Uterus (tissue), 4 donors: ENCODE measurements around the gene KCNF1. TPM values are rescaled to one million over a fixed set of nuclear protein-coding genes. Genes with fewer than 3 reads are reported as not detected.

ENCODE experiments used
- DNase-seq, 2 donors: peaks; one replicate each; pipeline ENCODE4 v3.0.0-alpha.2; 2019 to 2020
- H3K27ac ChIP-seq, 2 donors: fragments of 200-600 bp; sonication (generic); 1 replicate in 1 of 2; 2 replicates in 1 of 2; pipeline ENCODE4 v1.5.1; 2016 to 2018
- H3K27me3 ChIP-seq, 2 donors: fragments of 200-600 bp; sonication (generic); one replicate each; pipeline ENCODE4 v1.5.1; 2018 to 2019; ENCODE audit warnings: control low read depth in 1 of 2
- H3K36me3 ChIP-seq, 2 donors: fragments of 200-600 bp; sonication (generic); one replicate each; pipeline ENCODE4 v1.5.1; 2019; ENCODE audit warnings: control low read depth in 1 of 2
- H3K4me1 ChIP-seq, 2 donors: fragments of 200-600 bp; sonication (generic); one replicate each; pipeline ENCODE4 v1.5.1; 2018 to 2019; ENCODE audit warnings: control low read depth in 1 of 2
- H3K4me3 ChIP-seq, 2 donors: fragments of 200-600 bp; sonication (generic); 1 replicate in 1 of 2; 2 replicates in 1 of 2; pipeline ENCODE4 v1.5.1; 2018 to 2019; ENCODE audit warnings: mild to moderate bottlenecking in 1 of 2
- H3K9me3 ChIP-seq, 2 donors: fragments of 200-600 bp; sonication (generic); one replicate each; pipeline ENCODE4 v1.5.1; 2019; ENCODE audit warnings: control low read depth in 1 of 2
- CTCF ChIP-seq, 4 experiments: fragments of 200-600 bp in 2 of 4; fragments of 450-650 bp in 2 of 4; sonication (generic) in 2 of 4; IDR thresholded peaks; one replicate each; pipeline ENCODE4 v1.5.1; 2016 to 2019; ENCODE audit warnings: antibody characterized with exemption in 4 of 4, mild to moderate bottlenecking in 2 of 4, moderate library complexity in 1 of 4
- POLR2A ChIP-seq, 2 donors: fragments of 450-650 bp; IDR thresholded peaks; one replicate each; pipeline ENCODE4 v1.6.1; 2016; ENCODE audit warnings: antibody characterized with exemption in 2 of 2, mild to moderate bottlenecking in 1 of 2, moderate library complexity in 1 of 2
- intact Hi-C: fragments of 100-400 bp; cut with DNase I; formaldehyde crosslinking; loops from one replicate; pipeline ENCODE4 v1.15.1; 2023; ENCODE audit warnings: low total_unique reads
- total RNA-seq, 4 donors: library from RNA; depleted of rRNA in 3 of 4; stranded (reverse); fragments of >200 nt in 3 of 4; gene quantifications; one replicate each; pipeline versions ENCODE4 v1.1.0 to v1.2.4, GENCODE V29; 2014 to 2023
- donor health status: DM: yes; HTN: yes; CAD: no.

KCNF1 gene
- total RNA-seq, 4 donors from 2014 or later = 0.21 TPM; not detected in 3

- no peak for DNase-seq
- Histone ChIP-seq H3K4me3 (no peak overlapping the region), H3K36me3 (no peaks in the 10 kb centered on the region), H3K4me1 (no peaks in the 10 kb centered on the region), H3K27me3 (no peaks in the 10 kb centered on the region), H3K27ac (no peak overlapping the region), H3K9me3 (no peaks in the 10 kb centered on the region)
- intact Hi-C loops = no loop called here
- TF ChIP-seq POLR2A (IDR thresholded peaks at IDR 0.05) (no peak), CTCF (IDR thresholded peaks at IDR 0.05) (no peak)
These were observed 24.5 kb downstream of the KCNF1 start for GRCh38 chr2:10935953-10936942.

DNA sequence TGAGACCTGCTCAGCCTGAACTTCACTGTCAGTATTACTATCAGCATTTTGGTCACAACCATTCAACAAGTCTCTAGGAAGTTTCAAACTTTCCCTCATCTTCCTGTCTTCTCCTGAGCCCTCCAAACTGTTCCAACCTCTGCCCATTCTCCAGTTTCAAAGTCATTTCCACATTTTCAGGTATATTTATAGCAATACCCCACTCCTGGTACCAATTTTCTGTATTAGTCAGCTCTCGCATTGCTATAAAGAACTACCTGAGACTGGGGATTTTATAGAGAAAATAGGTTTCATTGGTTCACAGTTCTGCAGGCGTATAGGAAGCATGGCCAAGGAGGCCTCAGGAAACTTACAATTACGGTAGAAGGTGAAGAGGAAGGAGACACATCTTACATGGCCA is 27.3 kb downstream of the KCNF1 start:
- Histone ChIP-seq H3K4me3 (no peak overlapping the region), H3K9me3 (no peaks in the 10 kb centered on the region), H3K36me3 (no peaks in the 10 kb centered on the region), H3K4me1 (no peaks in the 10 kb centered on the region), H3K27ac (no peak overlapping the region), H3K27me3 (no peaks in the 10 kb centered on the region)
- intact Hi-C loops = no loop called here
- TF ChIP-seq CTCF (IDR thresholded peaks at IDR 0.05) = no peak
- TF ChIP-seq POLR2A (IDR thresholded peaks at IDR 0.05) = no peak
- no peak for DNase-seq

DNA sequence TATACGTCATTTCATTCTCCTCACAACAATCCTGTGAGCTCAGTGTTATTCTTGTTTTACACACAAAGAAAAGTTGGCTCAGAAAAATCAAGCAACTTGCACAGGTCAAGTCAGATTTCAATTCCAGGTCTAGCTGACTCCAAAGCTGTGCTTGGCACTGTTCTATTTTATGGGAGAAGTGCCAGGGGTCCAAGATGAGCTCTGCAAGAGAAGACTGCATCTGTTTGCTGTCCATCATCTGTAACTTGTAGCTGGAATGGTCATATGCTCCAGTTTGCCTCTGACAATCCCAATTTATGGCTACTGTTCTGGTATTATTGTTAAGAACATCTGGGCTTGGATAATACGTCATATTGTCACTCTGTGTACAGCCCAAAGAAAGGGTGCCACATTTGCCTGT is 28.9 kb downstream of the KCNF1 start:
- no peaks in the 10 kb centered on the region for H3K36me3 ChIP-seq
- H3K27ac ChIP-seq = no peak overlapping the region
- TF ChIP-seq POLR2A (IDR thresholded peaks at IDR 0.05) = no peak
- TF ChIP-seq CTCF (IDR thresholded peaks at IDR 0.05) = no peak
- no peaks in the 10 kb centered on the region for H3K9me3 ChIP-seq
- intact Hi-C loops = no loop called here
- no peak overlapping the region for H3K4me3 ChIP-seq
- no peaks in the 10 kb centered on the region for H3K27me3 ChIP-seq
- no peaks in the 10 kb centered on the region for H3K4me1 ChIP-seq
- DNase-seq = no peak

GRCh38 chr2:10941383-10941782 is 29.6 kb downstream of the KCNF1 start:
- Histone ChIP-seq H3K4me3 (no peak overlapping the region), H3K27ac (no peak overlapping the region), H3K9me3 (no peaks in the 10 kb centered on the region), H3K27me3 (no peaks in the 10 kb centered on the region), H3K4me1 (no peaks in the 10 kb centered on the region), H3K36me3 (no peaks in the 10 kb centered on the region)
- DNase-seq = no peak
- TF ChIP-seq CTCF (IDR thresholded peaks at IDR 0.05) (no peak), POLR2A (IDR thresholded peaks at IDR 0.05) (no peak)
- intact Hi-C loops = no loop called here

- Histone ChIP-seq H3K27me3 (no peaks in the 10 kb centered on the region), H3K4me1 (no peaks in the 10 kb centered on the region), H3K36me3 (no peaks in the 10 kb centered on the region), H3K9me3 (no peaks in the 10 kb centered on the region), H3K4me3 (no peak overlapping the region), H3K27ac (no peak overlapping the region)
- DNase-seq = no peak
- TF ChIP-seq CTCF (IDR thresholded peaks at IDR 0.05) (no peak), POLR2A (IDR thresholded peaks at IDR 0.05) (no peak)
- intact Hi-C loops = no loop called here
These were observed 33.1 kb downstream of the KCNF1 start for GRCh38 chr2:10944799-10945198.
